ENCODE data around the gene SLC12A7. TPM values are rescaled to one million over a fixed set of nuclear protein-coding genes. Genes with fewer than 3 reads are reported as not detected.

The SLC12A7 gene
- total RNA-seq, 1 experiment from 2014 or later: 30.8 TPM

- no peak overlapping the region for H4K5ac ChIP-seq (ENCODE audit: insufficient read length, low read depth, low read length)
- Mint-ChIP-seq H3K36me3 (ENCODE audit: insufficient read depth in 1 of 3, low read depth in 3 of 3) (peaks cover 0 to 8% (median 0%) of the 10 kb centered on the region in 3 experiments; a peak in 1 of 7 replicates), H3K27me3 (ENCODE audit: low read depth) (peaks cover 3% of the 10 kb centered on the region; the same call in 1 of the 2 replicates), H3K27ac (peak overlapping the region; percentile 92 to 97 (median 96)), H3K4me3 (peak overlapping the region in 1 of 2 experiments; percentile 70; a peak in 4 of 5 replicates), H3K9me3 (no peaks in the 10 kb centered on the region), H3K4me1 (peaks cover 42 to 70% of the 10 kb centered on the region in 2 experiments)
- H4K91ac ChIP-seq (ENCODE audit: insufficient read length, low read depth, low read length): no peak overlapping the region
- no peak overlapping the region for H3K23ac ChIP-seq (ENCODE audit: insufficient read length, low read depth, low read length)
- H3K27me3 ChIP-seq (ENCODE audit: insufficient read depth, low read length): no peaks in the 10 kb centered on the region
- peaks cover 3% of the 10 kb centered on the region; the same call in 1 of the 2 replicates for H3K79me2 ChIP-seq (ENCODE audit: insufficient read depth, low read length)
- H3K23me2 ChIP-seq (ENCODE audit: insufficient read length, low read depth, low read length, poor library complexity, severe bottlenecking): peaks cover 7% of the 10 kb centered on the region
- H3K4ac ChIP-seq (ENCODE audit: low read depth, low read length): no peak overlapping the region
- peaks cover 3% of the 10 kb centered on the region for H4K20me1 ChIP-seq (ENCODE audit: control insufficient read depth, insufficient read depth, insufficient read length)
- no CpG with 5 or more reads among the region's 23 CpGs for WGBS (ENCODE audit: extremely low coverage, insufficient read length, low lambda C conversion rate)
- DNase-seq: no peak
- H3K4me2 ChIP-seq (ENCODE audit: insufficient read depth, insufficient read length, low read length): no peak overlapping the region
- no peak overlapping the region for H2BK12ac ChIP-seq (ENCODE audit: insufficient read length, low read depth, low read length)
- H2AFZ ChIP-seq (ENCODE audit: low read length): no peak overlapping the region
- TF ChIP-seq, protein P1, sequence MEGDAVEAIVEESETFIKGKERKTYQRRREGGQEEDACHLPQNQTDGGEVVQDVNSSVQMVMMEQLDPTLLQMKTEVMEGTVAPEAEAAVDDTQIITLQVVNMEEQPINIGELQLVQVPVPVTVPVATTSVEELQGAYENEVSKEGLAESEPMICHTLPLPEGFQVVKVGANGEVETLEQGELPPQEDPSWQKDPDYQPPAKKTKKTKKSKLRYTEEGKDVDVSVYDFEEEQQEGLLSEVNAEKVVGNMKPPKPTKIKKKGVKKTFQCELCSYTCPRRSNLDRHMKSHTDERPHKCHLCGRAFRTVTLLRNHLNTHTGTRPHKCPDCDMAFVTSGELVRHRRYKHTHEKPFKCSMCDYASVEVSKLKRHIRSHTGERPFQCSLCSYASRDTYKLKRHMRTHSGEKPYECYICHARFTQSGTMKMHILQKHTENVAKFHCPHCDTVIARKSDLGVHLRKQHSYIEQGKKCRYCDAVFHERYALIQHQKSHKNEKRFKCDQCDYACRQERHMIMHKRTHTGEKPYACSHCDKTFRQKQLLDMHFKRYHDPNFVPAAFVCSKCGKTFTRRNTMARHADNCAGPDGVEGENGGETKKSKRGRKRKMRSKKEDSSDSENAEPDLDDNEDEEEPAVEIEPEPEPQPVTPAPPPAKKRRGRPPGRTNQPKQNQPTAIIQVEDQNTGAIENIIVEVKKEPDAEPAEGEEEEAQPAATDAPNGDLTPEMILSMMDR (conservative IDR thresholded peaks at IDR 0.05): no peak
- H3K4me1 ChIP-seq (ENCODE audit: insufficient read depth, low read length): peaks cover 12% of the 10 kb centered on the region; the same call in 1 of the 2 replicates
- no peak overlapping the region for H2BK20ac ChIP-seq (ENCODE audit: low read depth, low read length, poor library complexity, severe bottlenecking)
- H4K8ac ChIP-seq (replicated peaks; ENCODE audit: insufficient read length, low read depth, low read length): no peak overlapping the region
- H2AK5ac ChIP-seq (ENCODE audit: insufficient read length, low read length): no peak overlapping the region
- peak overlapping the region; percentile 41 for H3K18ac ChIP-seq (ENCODE audit: insufficient read length, low read depth, low read length)
- H3K79me1 ChIP-seq (ENCODE audit: insufficient read depth, low read depth, low read length, poor library complexity, severe bottlenecking): peaks cover 6% of the 10 kb centered on the region
- H3T11ph ChIP-seq (ENCODE audit: low read length): no peak overlapping the region
- no peaks in the 10 kb centered on the region for H3K9me3 ChIP-seq (ENCODE audit: control insufficient read depth, low read depth, low read length)
- no peak overlapping the region for H2BK120ac ChIP-seq (ENCODE audit: low read depth, low read length, poor library complexity, severe bottlenecking)
- peak overlapping the region; percentile 4 for H3K27ac ChIP-seq (ENCODE audit: insufficient read length, low read depth, low read length)
- no peak overlapping the region for H2BK15ac ChIP-seq (ENCODE audit: low read depth, low read length)
- H2BK5ac ChIP-seq (ENCODE audit: insufficient read length, low read length): no peak overlapping the region
- H3K56ac ChIP-seq (ENCODE audit: insufficient read length, low read depth, low read length): no peak overlapping the region
- H3K9ac ChIP-seq (ENCODE audit: extremely low read depth, insufficient read length, low read length): no peak overlapping the region
- no peak overlapping the region for H3K14ac ChIP-seq (ENCODE audit: insufficient read depth, low read length)
These were observed 5.3 kb downstream of the SLC12A7 start for GRCh38 chr5:1106385-1107166.

Measured in H9 (cell line).